ENCODE results near the gene INSYN2B.

GRCh38 chr5:169889572-169889971 lies 90.7 kb downstream of the INSYN2B start:
- TF ChIP-seq GATA2 (IDR thresholded peaks at IDR 0.05; ENCODE audit: low read depth, low read length), result no peak
- no peak for TF ChIP-seq GATA3 (IDR thresholded peaks at IDR 0.05; ENCODE audit: low read depth, low read length)

All from SH-SY5Y (cell line).